GM21447 (cell line): ENCODE measurements around the gene AP4E1.
"Not testable (repeated sequence)": the region's sequence is repeated elsewhere in the genome, so short reads cannot be mapped to it uniquely, and the experiment has no call there.

Source experiments
- ATAC-seq: cut with Tn5 transposase; IDR thresholded peaks from one replicate; pipeline ENCODE4 v1.9.1; 2021; ENCODE audit not compliant: unreplicated experiment

AP4E1 gene

GRCh38 chr15:50888054-50888453 lies 20.4 kb upstream of the AP4E1 start:
- no peak for ATAC-seq

GRCh38 chr15:50889589-50889988 lies 18.9 kb upstream of the AP4E1 start:
- no peak for ATAC-seq

DNA sequence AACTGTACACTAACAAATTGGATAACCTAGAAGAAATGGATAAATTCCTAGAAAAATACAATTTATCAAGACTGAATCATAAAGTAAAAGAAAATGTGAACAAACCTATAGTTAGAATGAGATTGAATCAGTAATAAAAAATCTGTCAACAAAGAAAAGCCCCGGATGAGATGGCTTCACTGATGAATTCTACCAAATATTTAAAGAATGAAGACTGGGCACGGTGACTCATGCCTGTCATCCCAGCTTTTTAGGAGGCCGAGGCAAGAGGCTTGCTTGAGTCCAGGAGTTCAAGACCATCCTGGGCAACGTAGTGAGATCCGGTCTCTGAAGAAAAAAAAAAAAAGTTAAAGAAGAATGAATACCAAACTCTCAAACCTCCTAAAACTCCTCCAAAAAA lies 17.7 kb upstream of the AP4E1 start:
- no peak for ATAC-seq

- no peak for ATAC-seq
Measured at GRCh38 chr15:50891159-50891558, 17.3 kb upstream of the AP4E1 start.

- ATAC-seq, result no peak
Measured at GRCh38 chr15:50893976-50894375, 14.5 kb upstream of the AP4E1 start.

DNA sequence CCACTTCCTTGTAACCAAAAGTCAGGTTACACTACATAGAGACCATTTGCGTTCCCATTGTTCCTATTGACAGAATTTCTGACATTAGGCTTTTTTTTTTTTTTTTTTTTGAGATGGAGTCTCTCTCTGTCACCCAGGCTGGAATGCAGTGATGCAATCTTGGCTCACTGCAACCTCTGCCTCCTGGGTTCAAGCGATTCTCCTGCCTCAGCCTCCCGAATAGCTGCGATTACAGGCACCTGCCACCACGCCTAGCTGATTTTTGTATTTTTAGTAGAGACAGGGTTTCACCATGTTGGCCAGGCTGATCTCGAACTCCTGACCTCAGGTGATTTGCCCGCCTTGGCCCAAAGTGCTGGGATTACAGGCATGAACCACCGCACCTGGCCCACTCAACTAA lies 7.1 kb upstream of the AP4E1 start:
- ATAC-seq, result not testable (repeated sequence)

DNA sequence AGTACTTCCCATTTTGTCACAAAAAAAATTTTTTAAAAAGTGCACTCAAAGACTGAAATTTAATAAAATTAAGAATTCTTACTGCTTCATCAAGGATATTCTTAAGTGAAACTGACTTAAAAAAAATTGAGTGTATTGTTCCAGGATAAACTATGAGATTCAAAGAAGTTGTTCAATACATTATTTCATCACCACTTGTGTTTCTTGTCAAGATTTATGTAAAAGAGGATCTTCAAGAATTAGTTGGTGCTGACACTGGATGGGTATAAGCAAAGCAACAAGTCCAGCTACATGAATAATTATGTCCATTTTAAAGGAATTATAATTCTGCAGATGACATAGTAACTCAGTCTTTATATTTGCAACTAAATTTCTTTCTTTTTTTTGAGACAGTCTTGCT lies 4.3 kb upstream of the AP4E1 start:
- ATAC-seq, result no peak

DNA sequence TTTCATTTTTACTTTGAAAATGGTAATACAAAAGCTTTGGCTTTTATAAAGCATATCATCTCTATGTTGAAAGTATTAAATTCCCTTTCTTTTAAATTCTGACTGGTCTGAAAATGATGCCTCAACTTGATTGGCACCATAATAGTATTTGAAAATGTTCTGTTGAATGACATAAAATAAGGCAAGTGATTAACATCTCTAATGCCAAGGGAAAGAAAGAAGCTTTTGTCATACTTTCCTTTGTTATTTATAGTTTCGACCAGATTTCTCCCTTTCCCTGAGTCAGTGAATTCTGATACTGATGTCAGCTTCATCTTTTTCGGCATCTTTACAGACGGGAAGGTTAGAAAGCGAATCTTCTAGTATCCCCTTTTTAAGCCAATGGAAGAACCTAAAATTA lies 3.4 kb upstream of the AP4E1 start:
- ATAC-seq, result no peak

GRCh38 chr15:50906954-50907600 lies 1.4 kb upstream of the AP4E1 start:
- ATAC-seq, result peak; percentile 64

- no peak for ATAC-seq
Measured at GRCh38 chr15:50907601-50908208, 778 bp upstream of the AP4E1 start.

- ATAC-seq, result no peak
Measured at GRCh38 chr15:50909010-50909317, 481 bp downstream of the AP4E1 start.

- not testable (repeated sequence) for ATAC-seq
Measured at GRCh38 chr15:50910426-50910795, 1.9 kb downstream of the AP4E1 start.

DNA sequence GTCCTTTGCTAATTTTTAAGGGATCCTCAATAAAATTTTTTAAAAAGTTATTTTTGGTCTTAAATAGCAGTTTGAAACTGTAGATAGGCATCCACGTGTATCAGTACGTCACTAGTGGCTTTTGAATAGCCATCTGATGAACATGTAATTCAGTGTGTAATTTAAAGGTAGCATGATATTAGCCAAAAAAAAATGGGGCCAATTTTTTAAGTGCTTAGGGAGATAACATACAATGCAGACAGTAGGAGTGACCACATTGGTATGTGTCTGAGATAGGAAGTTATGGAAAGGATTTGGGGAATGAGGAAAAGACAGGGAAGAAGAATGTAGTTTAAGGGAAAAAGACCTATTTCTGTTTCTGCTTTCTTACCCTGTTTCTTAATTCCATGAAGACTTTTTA lies 2.5 kb downstream of the AP4E1 start:
- ATAC-seq, result no peak

- no peak for ATAC-seq
Measured at GRCh38 chr15:50911621-50912020, 3.1 kb downstream of the AP4E1 start.

GRCh38 chr15:50916400-50916799 lies 7.9 kb downstream of the AP4E1 start:
- ATAC-seq, result no peak

GRCh38 chr15:50919359-50919758 lies 10.9 kb downstream of the AP4E1 start:
- not testable (repeated sequence) for ATAC-seq

DNA sequence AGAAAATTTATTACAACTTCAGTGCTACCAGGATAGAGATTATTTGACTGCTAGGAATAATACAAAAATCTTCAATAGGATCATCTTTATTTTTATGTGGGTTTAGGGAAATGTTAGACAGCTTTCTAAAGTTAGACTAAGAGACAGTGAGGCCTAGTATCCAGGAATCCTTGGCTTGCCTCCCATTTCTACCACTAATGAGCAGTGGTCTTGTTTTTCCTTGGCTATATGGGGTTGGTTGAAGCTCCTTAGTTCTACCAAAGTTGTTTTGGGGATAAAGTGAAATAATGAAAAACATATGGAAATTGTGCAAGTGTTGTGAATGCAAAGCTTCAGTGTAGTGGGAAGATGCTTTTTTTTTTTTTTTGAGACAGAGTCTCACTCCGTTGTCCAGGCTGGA lies 16.8 kb downstream of the AP4E1 start:
- no peak for ATAC-seq

GRCh38 chr15:50929062-50929461 lies 20.6 kb downstream of the AP4E1 start:
- ATAC-seq, result no peak

- ATAC-seq, result no peak
Measured at GRCh38 chr15:50930792-50931191, 22.3 kb downstream of the AP4E1 start.

DNA sequence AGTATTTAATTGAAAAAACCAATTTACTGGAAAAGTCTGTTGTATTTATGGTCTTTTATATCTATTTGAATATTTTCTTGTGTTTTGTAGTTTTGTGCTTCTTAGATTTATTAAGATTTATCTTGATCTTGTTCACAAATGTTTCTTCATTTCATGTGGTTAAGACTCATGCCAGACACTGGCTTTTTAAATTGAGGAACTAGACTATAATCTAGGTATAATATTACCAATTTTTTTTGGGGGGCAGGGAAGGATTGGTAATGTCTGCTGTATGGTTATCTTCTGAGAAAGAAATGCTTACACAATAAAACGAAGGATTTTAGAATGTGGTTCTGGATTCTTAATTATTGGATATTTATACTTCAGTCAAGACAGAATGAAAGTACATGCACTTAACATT lies 24.9 kb downstream of the AP4E1 start:
- no peak for ATAC-seq

DNA sequence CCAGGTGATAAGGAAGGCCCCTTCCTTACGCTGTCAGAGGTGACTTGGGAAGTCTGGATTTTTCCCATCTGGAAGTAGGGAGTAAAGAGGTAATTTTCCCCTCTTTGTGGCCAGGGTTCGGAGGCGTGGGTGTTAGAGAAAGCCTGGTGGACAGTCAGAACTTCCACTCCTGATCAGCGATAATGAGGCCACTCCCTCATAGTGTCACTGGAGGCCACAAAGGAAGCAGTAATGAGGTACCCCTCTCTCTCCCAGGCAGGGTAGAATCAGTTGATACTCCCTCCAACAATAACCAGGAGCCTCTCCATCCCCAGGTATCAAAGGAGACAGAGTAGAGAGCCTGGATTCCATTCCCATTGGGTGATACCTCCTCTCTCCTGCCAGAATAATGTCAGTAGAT lies 30.0 kb downstream of the AP4E1 start:
- no peak for ATAC-seq

- ATAC-seq, result no peak
Measured at GRCh38 chr15:50939911-50940310, 31.4 kb downstream of the AP4E1 start.

DNA sequence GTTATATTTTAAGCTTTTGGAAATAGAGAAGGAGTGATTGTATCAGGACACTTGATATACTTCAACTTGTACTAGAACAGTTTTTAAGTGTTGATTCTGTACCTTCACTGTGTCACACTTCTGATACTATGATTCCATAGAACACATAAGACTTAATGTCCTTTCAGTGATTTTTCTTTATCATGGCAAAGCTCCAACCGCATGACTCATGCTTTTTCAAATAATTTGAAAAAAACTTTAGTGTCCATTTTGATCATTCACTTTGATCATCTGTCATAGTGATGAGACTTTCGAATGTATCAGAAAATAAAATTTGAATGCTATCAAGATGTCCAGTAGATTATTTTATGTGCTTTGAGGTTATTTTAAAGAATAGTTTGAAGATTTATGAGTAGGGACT lies 32.0 kb downstream of the AP4E1 start:
- ATAC-seq, result no peak
